Measurements from ENCODE around the gene RPTOR.

DNA sequence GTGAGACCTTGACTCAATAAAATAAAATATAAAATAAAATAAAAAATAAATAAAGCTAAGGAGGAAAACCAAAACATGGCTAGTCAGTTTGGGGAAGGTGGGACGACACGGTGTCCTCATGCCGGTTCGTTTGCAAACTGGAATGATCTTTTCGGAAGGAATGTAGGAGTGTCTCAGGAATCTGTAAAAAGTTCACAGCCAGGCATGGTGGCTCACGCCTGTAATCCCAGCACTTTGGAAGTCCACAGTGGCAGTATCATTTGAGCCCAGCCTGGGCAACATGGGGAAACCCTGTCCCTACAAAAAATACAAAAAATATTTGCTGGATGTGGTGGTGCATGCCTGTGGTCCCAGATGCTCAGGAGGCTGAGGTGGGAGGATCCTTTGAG is 14.7 kb upstream of the RPTOR start:
- TF ChIP-seq POLR2A (IDR thresholded peaks at IDR 0.05; ENCODE audit: low read depth, low read length): no peak
- TF ChIP-seq POLR2AphosphoS5 (IDR thresholded peaks at IDR 0.05; ENCODE audit: low read depth, low read length): no peak
- no peak for TF ChIP-seq POU2F2 (IDR thresholded peaks at IDR 0.05; ENCODE audit: low read depth, low read length)
- TF ChIP-seq TAF1 (IDR thresholded peaks at IDR 0.05; ENCODE audit: low read depth, low read length): no peak
- TF ChIP-seq PAX5 (IDR thresholded peaks at IDR 0.05; ENCODE audit: insufficient read depth, low read length, severe bottlenecking): no peak
- TF ChIP-seq SPI1 (IDR thresholded peaks at IDR 0.05; ENCODE audit: low read depth, low read length): no peak

All from GM12891 (cell line).